Right atrium auricular region (tissue), 2 donors: ENCODE measurements around the gene PBX2. TPM values are rescaled to one million over a fixed set of nuclear protein-coding genes. Genes with fewer than 3 reads are reported as not detected.

ENCODE experiments used
- DNase-seq: peaks from one replicate; pipeline ENCODE4 v3.0.0-alpha.2; 2019; ENCODE audit warnings: low spot score
- H3K27ac ChIP-seq, 2 donors: fragments of 200-600 bp; sonication (generic); 1 replicate in 1 of 2; 2 replicates in 1 of 2; pipeline ENCODE4 v1.5.1; 2016 to 2019
- H3K27me3 ChIP-seq, 2 donors: fragments of 200-600 bp; sonication (generic); one replicate each; pipeline versions ENCODE4 v1.5.1 to v1.6.0; 2017 to 2019
- H3K36me3 ChIP-seq: fragments of 200-600 bp; sonication (generic); one replicate; pipeline ENCODE4 v1.5.1; 2016
- H3K4me1 ChIP-seq, 2 donors: fragments of 200-600 bp; sonication (generic); one replicate each; pipeline versions ENCODE4 v1.5.1 to v1.6.0; 2017 to 2019
- H3K4me3 ChIP-seq, 2 donors: fragments of 200-600 bp; sonication (generic); 1 replicate in 1 of 2; 2 replicates in 1 of 2; pipeline ENCODE4 v1.5.1; 2017 to 2019; ENCODE audit warnings: mild to moderate bottlenecking in 1 of 2, moderate library complexity in 1 of 2
- H3K9me3 ChIP-seq, 2 donors: fragments of 200-600 bp; sonication (generic); one replicate each; pipeline ENCODE4 v1.5.1; 2019
- total RNA-seq, 2 donors: library from RNA; depleted of rRNA; stranded (reverse); fragments of >200 nt; gene quantifications; one replicate each; pipeline ENCODE4 v1.1.0, GENCODE V29; 2016
- TF ChIP-seq, protein P1 (sequence below), 2 donors: fragments of 200-600 bp; sonication (generic); IDR thresholded peaks; one replicate each; pipeline ENCODE4 v1.5.1; 2019; ENCODE audit warnings: antibody characterized with exemption in 2 of 2

Gene PBX2
- total RNA-seq, 2 donors from 2014 or later: 26.0 to 32.5 TPM

DNA sequence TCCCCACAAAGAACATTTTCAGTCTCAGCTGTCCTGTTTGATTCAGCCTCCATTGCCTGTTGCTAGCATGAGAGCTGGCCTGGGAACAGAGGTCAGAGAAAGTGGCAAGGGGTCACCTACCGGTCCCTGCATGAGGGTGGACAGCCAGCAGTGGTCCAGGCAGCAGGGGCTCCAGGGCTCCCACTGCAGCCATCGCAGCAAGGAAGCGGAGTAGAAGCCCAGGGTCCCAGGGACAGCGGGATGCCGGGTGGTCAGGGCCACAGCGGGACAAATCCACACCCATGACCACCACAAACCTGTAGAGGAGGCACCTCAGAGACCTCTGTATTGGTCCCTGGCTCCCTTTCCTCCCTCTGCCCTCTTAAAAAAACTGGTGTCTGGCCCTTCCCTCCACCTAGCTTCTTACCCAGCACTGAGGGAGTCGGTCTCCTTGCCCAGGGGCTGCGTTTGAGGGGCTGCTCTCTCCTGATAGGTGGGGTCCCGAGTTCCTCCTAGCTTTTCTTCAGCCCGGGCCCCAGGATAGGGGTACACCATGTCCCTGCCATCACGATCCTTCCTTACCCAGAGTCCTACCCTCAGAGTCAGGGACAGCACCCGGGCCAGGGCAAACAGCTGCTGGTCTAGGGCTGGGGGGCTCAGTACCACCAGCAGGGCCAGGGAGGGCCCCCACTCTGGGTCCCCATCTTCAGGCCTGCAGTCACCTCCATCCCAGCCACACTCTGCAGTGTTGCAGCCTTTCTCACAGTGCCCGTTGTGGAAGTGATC lies 10.9 kb upstream of the PBX2 start:
- Histone ChIP-seq H3K9me3 (no peaks in the 10 kb centered on the region), H3K4me3 (no peak overlapping the region), H3K27me3 (no peaks in the 10 kb centered on the region), H3K36me3 (no peaks in the 10 kb centered on the region), H3K4me1 (peaks cover 0 to 10% of the 10 kb centered on the region in 2 donors), H3K27ac (no peak overlapping the region)
- TF ChIP-seq, protein P1, sequence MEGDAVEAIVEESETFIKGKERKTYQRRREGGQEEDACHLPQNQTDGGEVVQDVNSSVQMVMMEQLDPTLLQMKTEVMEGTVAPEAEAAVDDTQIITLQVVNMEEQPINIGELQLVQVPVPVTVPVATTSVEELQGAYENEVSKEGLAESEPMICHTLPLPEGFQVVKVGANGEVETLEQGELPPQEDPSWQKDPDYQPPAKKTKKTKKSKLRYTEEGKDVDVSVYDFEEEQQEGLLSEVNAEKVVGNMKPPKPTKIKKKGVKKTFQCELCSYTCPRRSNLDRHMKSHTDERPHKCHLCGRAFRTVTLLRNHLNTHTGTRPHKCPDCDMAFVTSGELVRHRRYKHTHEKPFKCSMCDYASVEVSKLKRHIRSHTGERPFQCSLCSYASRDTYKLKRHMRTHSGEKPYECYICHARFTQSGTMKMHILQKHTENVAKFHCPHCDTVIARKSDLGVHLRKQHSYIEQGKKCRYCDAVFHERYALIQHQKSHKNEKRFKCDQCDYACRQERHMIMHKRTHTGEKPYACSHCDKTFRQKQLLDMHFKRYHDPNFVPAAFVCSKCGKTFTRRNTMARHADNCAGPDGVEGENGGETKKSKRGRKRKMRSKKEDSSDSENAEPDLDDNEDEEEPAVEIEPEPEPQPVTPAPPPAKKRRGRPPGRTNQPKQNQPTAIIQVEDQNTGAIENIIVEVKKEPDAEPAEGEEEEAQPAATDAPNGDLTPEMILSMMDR (IDR thresholded peaks at IDR 0.05): no peak
- no peak for DNase-seq

DNA sequence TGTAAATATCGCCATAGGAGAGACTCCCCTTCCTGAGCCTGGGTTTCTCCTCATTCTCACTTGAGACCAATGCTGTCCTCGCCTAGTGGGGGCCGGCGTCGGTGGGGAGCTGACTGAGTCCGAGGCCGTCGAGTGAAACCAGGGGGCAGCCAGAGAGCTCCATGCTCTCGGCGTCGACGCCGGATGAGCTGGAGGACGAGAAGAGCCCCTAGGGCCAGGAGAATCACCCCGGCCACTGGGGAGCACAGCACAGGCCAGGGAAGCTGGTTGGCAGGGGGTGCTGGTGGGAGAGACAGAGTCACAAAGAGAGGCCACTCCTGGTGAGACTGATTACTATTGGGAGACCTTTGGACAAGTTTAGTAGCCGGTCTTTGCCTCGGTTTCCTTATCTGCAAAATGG lies 8.9 kb upstream of the PBX2 start:
- Histone ChIP-seq H3K27me3 (no peaks in the 10 kb centered on the region), H3K9me3 (no peaks in the 10 kb centered on the region), H3K27ac (no peak overlapping the region), H3K36me3 (no peaks in the 10 kb centered on the region), H3K4me1 (peaks cover 4 to 20% of the 10 kb centered on the region in 2 donors), H3K4me3 (no peak overlapping the region)
- TF ChIP-seq, protein P1 (IDR thresholded peaks at IDR 0.05): no peak
- no peak for DNase-seq

DNA sequence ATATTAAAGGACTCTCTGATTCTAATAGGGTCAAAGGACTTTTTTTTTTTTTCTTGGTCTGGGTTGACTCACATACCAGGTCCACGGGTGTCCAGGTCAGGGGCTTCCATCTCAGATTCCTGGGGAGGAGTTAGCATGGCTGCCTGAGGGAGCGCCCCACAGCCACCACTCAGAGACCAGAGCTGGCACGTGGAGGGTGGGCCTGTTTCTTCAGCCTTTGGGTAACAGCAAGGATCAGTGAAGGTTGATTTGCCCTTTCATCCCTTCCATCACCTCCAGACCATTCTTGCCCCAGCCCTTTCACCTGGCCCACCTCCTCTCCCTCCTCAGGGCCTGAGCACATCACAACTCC lies 8.3 kb upstream of the PBX2 start:
- no peaks in the 10 kb centered on the region for H3K9me3 ChIP-seq
- no peak for DNase-seq
- H3K4me3 ChIP-seq: no peak overlapping the region
- no peaks in the 10 kb centered on the region for H3K27me3 ChIP-seq
- no peaks in the 10 kb centered on the region for H3K36me3 ChIP-seq
- TF ChIP-seq, protein P1 (IDR thresholded peaks at IDR 0.05): no peak
- peaks cover 4 to 24% of the 10 kb centered on the region in 2 donors for H3K4me1 ChIP-seq
- H3K27ac ChIP-seq: peak overlapping the region in 1 of 2 donors; percentile 100

DNA sequence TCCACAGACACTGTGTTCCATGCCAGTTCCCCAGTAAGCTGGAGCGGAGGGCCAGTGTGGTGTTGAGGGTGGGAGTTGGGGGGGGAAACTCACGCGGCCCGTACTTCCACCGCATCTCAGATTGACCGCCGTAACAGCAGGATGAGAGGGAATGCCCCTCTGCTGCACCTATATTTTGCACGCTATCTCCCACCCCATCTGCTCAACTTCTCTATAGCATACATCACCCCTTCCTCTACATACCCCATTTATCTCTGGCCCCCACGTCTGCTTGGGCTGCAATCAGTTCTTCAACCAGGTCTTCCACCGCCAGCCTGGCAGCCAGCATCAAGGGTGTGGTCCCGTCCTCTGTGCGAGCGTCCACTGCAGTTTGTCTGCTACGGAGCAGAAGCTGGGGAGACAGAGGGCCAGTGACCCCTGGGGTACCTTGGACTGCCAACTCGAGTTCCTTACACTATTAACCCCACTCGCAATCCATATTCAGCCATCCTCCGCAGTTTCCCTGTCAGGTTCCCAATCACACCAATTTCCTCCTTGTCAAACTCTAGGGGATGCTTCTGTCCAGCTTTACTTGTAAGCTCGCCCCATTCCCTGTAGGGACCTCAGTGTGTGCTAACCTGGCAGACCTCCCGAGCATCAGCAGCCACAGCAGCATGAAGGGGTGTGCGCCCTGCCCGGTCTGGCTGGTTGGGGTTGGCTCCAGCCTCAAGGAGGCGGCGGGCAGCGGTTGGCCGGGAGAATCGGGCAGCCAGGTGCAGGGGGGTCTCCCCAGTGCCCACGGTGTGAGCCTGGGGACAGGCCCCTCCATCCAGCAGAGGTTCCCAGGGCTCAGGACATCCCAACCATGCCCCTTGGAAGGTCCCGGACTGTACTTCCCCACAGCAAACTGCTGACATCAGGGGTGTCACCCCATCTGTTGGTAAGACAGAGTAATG lies 6.9 kb upstream of the PBX2 start:
- H3K4me3 ChIP-seq: peak overlapping the region; percentile 64 to 77
- no peak for DNase-seq
- H3K36me3 ChIP-seq: no peaks in the 10 kb centered on the region
- TF ChIP-seq, protein P1 (IDR thresholded peaks at IDR 0.05): peak in 1 of 2 donors; percentile 10
- no peaks in the 10 kb centered on the region for H3K27me3 ChIP-seq
- H3K9me3 ChIP-seq: no peaks in the 10 kb centered on the region
- peaks cover 4 to 38% of the 10 kb centered on the region in 2 donors for H3K4me1 ChIP-seq
- H3K27ac ChIP-seq: peak overlapping the region; percentile 99 to 100

DNA sequence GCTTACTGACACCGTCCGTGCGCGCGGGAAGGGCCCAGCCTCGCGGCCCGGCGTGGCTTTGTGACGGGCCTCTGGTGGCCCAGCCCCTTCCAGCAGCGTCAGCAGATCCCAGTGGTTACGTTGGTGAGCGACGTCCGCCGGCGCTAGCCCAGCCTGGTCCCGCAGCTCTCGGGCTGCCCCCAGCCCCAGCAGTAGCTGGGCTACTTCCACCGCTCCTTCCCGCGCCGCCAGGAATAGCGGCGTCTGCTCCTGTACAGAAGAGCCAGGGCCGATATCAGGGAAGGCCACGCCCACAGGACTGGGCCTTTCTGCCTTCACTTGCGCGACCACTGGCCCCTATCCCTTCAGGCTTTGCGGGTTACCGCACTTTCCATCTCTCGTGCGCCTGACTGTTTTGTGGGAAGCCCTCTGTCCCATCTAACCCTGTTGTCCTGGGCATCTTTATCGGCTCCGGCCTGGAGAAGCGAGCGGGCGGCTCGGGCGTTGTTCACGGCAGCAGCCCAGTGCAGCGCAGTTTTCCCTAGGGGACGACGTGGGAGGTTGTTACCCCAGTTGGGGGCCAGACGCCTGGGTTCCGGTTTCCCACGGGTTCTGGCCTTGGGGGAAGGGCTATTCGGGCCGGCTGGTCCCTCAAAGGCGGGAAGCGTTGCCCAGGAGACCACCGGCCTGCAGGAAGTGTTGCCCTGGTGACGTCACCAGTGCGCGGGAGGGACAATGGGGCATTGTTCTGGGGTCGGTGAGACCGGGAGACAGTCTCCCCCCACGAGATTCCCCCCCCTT lies 6.1 kb upstream of the PBX2 start:
- peak; percentile 96 for DNase-seq
- H3K9me3 ChIP-seq: no peaks in the 10 kb centered on the region
- no peaks in the 10 kb centered on the region for H3K27me3 ChIP-seq
- no peaks in the 10 kb centered on the region for H3K36me3 ChIP-seq
- peak overlapping the region; percentile 99 to 100 for H3K27ac ChIP-seq
- peak overlapping the region; percentile 64 to 77 for H3K4me3 ChIP-seq
- peaks cover 4 to 46% of the 10 kb centered on the region in 2 donors for H3K4me1 ChIP-seq
- TF ChIP-seq, protein P1 (IDR thresholded peaks at IDR 0.05): no peak
